Peyer's patch (tissue), 4 donors: ENCODE measurements around the gene UMODL1.

ENCODE experiments used
- POLR2A ChIP-seq, 2 donors: fragments of 450-650 bp; IDR thresholded peaks; one replicate each; pipeline ENCODE4 v1.5.1; 2017; ENCODE audit warnings: antibody characterized with exemption in 2 of 2, mild to moderate bottlenecking in 2 of 2, moderate library complexity in 2 of 2
- TF ChIP-seq, protein P1 (sequence below), 6 experiments: fragments of 450-650 bp in 4 of 6; fragments of 200-600 bp in 2 of 6; sonication (generic) in 1 of 6; IDR thresholded peaks; one replicate each; pipeline ENCODE4 v1.5.1; 2017 to 2019; ENCODE audit warnings: antibody characterized with exemption in 6 of 6, mild to moderate bottlenecking in 3 of 6, moderate library complexity in 1 of 6

- TF ChIP-seq, protein P1, sequence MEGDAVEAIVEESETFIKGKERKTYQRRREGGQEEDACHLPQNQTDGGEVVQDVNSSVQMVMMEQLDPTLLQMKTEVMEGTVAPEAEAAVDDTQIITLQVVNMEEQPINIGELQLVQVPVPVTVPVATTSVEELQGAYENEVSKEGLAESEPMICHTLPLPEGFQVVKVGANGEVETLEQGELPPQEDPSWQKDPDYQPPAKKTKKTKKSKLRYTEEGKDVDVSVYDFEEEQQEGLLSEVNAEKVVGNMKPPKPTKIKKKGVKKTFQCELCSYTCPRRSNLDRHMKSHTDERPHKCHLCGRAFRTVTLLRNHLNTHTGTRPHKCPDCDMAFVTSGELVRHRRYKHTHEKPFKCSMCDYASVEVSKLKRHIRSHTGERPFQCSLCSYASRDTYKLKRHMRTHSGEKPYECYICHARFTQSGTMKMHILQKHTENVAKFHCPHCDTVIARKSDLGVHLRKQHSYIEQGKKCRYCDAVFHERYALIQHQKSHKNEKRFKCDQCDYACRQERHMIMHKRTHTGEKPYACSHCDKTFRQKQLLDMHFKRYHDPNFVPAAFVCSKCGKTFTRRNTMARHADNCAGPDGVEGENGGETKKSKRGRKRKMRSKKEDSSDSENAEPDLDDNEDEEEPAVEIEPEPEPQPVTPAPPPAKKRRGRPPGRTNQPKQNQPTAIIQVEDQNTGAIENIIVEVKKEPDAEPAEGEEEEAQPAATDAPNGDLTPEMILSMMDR (IDR thresholded peaks at IDR 0.05), result no peak
- no peak for TF ChIP-seq POLR2A (IDR thresholded peaks at IDR 0.05)
These were observed 12.0 kb upstream of the UMODL1 start for GRCh38 chr21:42059141-42059540.
